IMR-90 (cell line): ENCODE data around the gene SPNS2. TPM values are rescaled to one million over a fixed set of nuclear protein-coding genes. Genes with fewer than 3 reads are reported as not detected.

Source experiments
- ATAC-seq: fragments of 200-7000 bp; cut with Tn5 transposase; 2 replicates; pipeline ENCODE4 v1.9.1; 2020; ENCODE audit warnings: low read depth, mild to moderate bottlenecking, moderate library complexity
- BruUV-seq: library from RNA; stranded (reverse); fragments of 400-500 nt; replicated peaks from 2 replicates; lab custom pipeline; 2021; lab: Mats Ljungman, UMichigan
- CTCF ChIA-PET: fragments of 300-600 bp; formaldehyde crosslinking; extraction: SDS; loops from one replicate; lab custom pipeline; 2021; ENCODE audit warnings: antibody characterized with exemption; lab: Yijun Ruan, JAX
- POLR2A ChIA-PET: fragments of 300-600 bp; sonication (Branson Sonifier 250); formaldehyde crosslinking; loops from one replicate; lab custom pipeline; 2022; ENCODE audit warnings: antibody characterized with exemption; ENCODE audit not compliant: unreplicated experiment; lab: Charles Lee
- DNase-seq: peaks from one replicate; pipeline ENCODE4 v3.0.0; 2013
- H2AFZ ChIP-seq: replicated peaks from 2 replicates; pipeline ENCODE3; 2013; ENCODE audit warnings: low read length, mild to moderate bottlenecking; ENCODE audit not compliant: poor library complexity
- H2AK5ac ChIP-seq: 2 replicates; pipeline ENCODE4 v1.6.1; 2013; ENCODE audit warnings: low read depth, low read length, inconsistent platforms
- H2AK9ac ChIP-seq: replicated peaks from 2 replicates; pipeline ENCODE3; 2013; ENCODE audit warnings: mild to moderate bottlenecking, low read depth, low read length, moderate library complexity; ENCODE audit not compliant: poor library complexity
- H2BK120ac ChIP-seq: 2 replicates; pipeline ENCODE4 v1.6.1; 2013; ENCODE audit warnings: low read depth, low read length, inconsistent platforms
- H2BK15ac ChIP-seq: 3 replicates; pipeline ENCODE4 v1.6.1; 2013; ENCODE audit warnings: low read depth, low read length, inconsistent platforms
- H2BK20ac ChIP-seq: 2 replicates; pipeline ENCODE4 v1.6.1; 2013; ENCODE audit warnings: low read depth, mild to moderate bottlenecking, inconsistent platforms, low read length, moderate library complexity
- H2BK5ac ChIP-seq: 2 replicates; pipeline ENCODE4 v1.6.1; 2013; ENCODE audit warnings: mild to moderate bottlenecking, low read depth, low read length, inconsistent platforms; ENCODE audit not compliant: poor library complexity, severe bottlenecking
- H3K14ac ChIP-seq: replicated peaks from 2 replicates; pipeline ENCODE4 v1.6.1; 2013; ENCODE audit warnings: low read depth, low read length, inconsistent platforms
- H3K18ac ChIP-seq: 2 replicates; pipeline ENCODE4 v1.6.1; 2013; ENCODE audit warnings: low read depth, low read length, control low read depth
- H3K23ac ChIP-seq: 2 replicates; pipeline ENCODE4 v1.6.1; 2013; ENCODE audit warnings: low read depth, low read length, inconsistent platforms
- H3K27ac ChIP-seq: 2 replicates; pipeline ENCODE4 v1.5.1; 2013; ENCODE audit warnings: mild to moderate bottlenecking, control low read depth, low read length; ENCODE audit not compliant: insufficient read depth
- H3K27me3 ChIP-seq: 2 replicates; pipeline ENCODE4 v1.6.1; 2013; ENCODE audit warnings: low read length; ENCODE audit not compliant: control insufficient read depth, insufficient read depth
- H3K36me3 ChIP-seq: 2 replicates; pipeline ENCODE4 v1.6.1; 2013; ENCODE audit warnings: low read length, mixed read lengths; ENCODE audit not compliant: control insufficient read depth, insufficient read depth
- H3K4ac ChIP-seq: 2 replicates; pipeline ENCODE4 v1.6.1; 2013; ENCODE audit warnings: low read depth, low read length, inconsistent platforms
- H3K4me1 ChIP-seq: 2 replicates; pipeline ENCODE4 v1.6.1; 2013; ENCODE audit warnings: low read length, mixed read lengths; ENCODE audit not compliant: control insufficient read depth, insufficient read depth
- H3K4me2 ChIP-seq: 2 replicates; pipeline ENCODE4 v1.6.1; 2013; ENCODE audit warnings: low read depth, mild to moderate bottlenecking, control low read depth, low read length, moderate library complexity
- H3K4me3 ChIP-seq: 2 replicates; pipeline ENCODE4 v1.5.1; 2013; ENCODE audit warnings: low read depth, mild to moderate bottlenecking, control low read depth, low read length, moderate library complexity; ENCODE audit not compliant: insufficient read depth
- H3K56ac ChIP-seq: 2 replicates; pipeline ENCODE4 v1.6.1; 2013; ENCODE audit warnings: low read length, inconsistent platforms; ENCODE audit not compliant: insufficient read depth; ENCODE audit errors: extremely low read depth
- H3K79me1 ChIP-seq, 2 experiments: 2 replicates each; pipeline ENCODE4 v1.6.1; 2013; ENCODE audit warnings: low read length in 2 of 2, inconsistent platforms in 1 of 2, low read depth in 1 of 2
- H3K9ac ChIP-seq: 2 replicates; pipeline ENCODE4 v1.6.1; 2013; ENCODE audit warnings: low read depth, low read length, control low read depth
- H3K9me1 ChIP-seq: 2 replicates; pipeline ENCODE4 v1.6.1; 2013; ENCODE audit warnings: low read length, inconsistent platforms; ENCODE audit not compliant: insufficient read depth
- H3K9me3 ChIP-seq: 2 replicates; pipeline ENCODE4 v1.6.1; 2013; ENCODE audit warnings: low read length; ENCODE audit not compliant: control insufficient read depth, insufficient read depth
- H4K20me1 ChIP-seq: 2 replicates; pipeline ENCODE4 v1.6.1; 2013; ENCODE audit warnings: low read length, inconsistent platforms; ENCODE audit not compliant: insufficient read depth
- H4K5ac ChIP-seq: 2 replicates; pipeline ENCODE4 v1.6.1; 2013; ENCODE audit warnings: mild to moderate bottlenecking, low read depth, low read length, control low read depth
- H4K8ac ChIP-seq, 2 experiments: 2 replicates each; pipeline ENCODE4 v1.6.1; 2013; ENCODE audit warnings: low read depth in 2 of 2, low read length in 2 of 2, control low read depth in 1 of 2, inconsistent platforms in 1 of 2
- H4K91ac ChIP-seq: 2 replicates; pipeline ENCODE4 v1.6.1; 2013; ENCODE audit warnings: low read depth, low read length, inconsistent platforms; ENCODE audit not compliant: insufficient read depth
- BHLHE40 ChIP-seq: fragments of 150-350 bp; IDR thresholded peaks from 2 replicates; pipeline ENCODE4 v1.6.1; 2016; ENCODE audit warnings: mild to moderate bottlenecking, low read depth, low read length
- CEBPB ChIP-seq: IDR thresholded peaks from 2 replicates; pipeline ENCODE4 v1.6.1; 2012; ENCODE audit warnings: low read depth, low read length, improper control_type of control experiment
- MAFK ChIP-seq: IDR thresholded peaks from 2 replicates; pipeline ENCODE4 v1.6.1; 2012; ENCODE audit warnings: low read depth, low read length, improper control_type of control experiment
- MAZ ChIP-seq: IDR thresholded peaks from 2 replicates; pipeline ENCODE4 v1.6.1; 2012; ENCODE audit warnings: low read depth, mild to moderate bottlenecking, low read length, improper control_type of control experiment, moderate library complexity, borderline replicate concordance
- MXI1 ChIP-seq: IDR thresholded peaks from 2 replicates; pipeline ENCODE4 v1.6.1; 2012; ENCODE audit warnings: low read depth, mild to moderate bottlenecking, low read length, moderate library complexity, borderline replicate concordance
- NFE2L2 ChIP-seq: fragments of 150-350 bp; IDR thresholded peaks from 2 replicates; pipeline ENCODE4 v1.6.1; 2016; ENCODE audit warnings: low read depth, mild to moderate bottlenecking, low read length
- POLR2A ChIP-seq: IDR thresholded peaks from 2 replicates; pipeline ENCODE4 v1.6.1; 2012; ENCODE audit warnings: mild to moderate bottlenecking, low read depth, low read length
- RCOR1 ChIP-seq: IDR thresholded peaks from 2 replicates; pipeline ENCODE4 v1.6.1; 2012; ENCODE audit warnings: mild to moderate bottlenecking, low read length, improper control_type of control experiment; ENCODE audit not compliant: insufficient replicate concordance
- USF2 ChIP-seq: fragments of 150-350 bp; IDR thresholded peaks from 2 replicates; pipeline ENCODE4 v1.6.1; 2017; ENCODE audit warnings: mild to moderate bottlenecking, antibody characterized with exemption, low read length, low read depth
- WGBS, 2 experiments: methylation state at CpG; one replicate each; pipeline versions ENCODE4 v1.1.5 to v1.1.7; 2013; ENCODE audit warnings: missing lambda C conversion rate in 2 of 2; ENCODE audit not compliant: insufficient read length in 1 of 2; ENCODE audit errors: extremely low coverage in 2 of 2; 5-methylcytosine and 5-hydroxymethylcytosine counted together
- dilution Hi-C: fragments of 300-500 bp; cut with HindIII; formaldehyde crosslinking; loops from one replicate; pipeline ENCODE4 v1.14.3; 2018; ENCODE audit warnings: low sequenced_read_pairs; ENCODE audit not compliant: unreplicated experiment
- in situ Hi-C: fragments of 300-500 bp; cut with MboI; formaldehyde crosslinking; loops from 3 replicates; pipeline ENCODE4 v1.14.3; 2019; ENCODE audit warnings: low sequenced_read_pairs, inconsistent platforms, mixed read lengths
- intact Hi-C: fragments of 100-400 bp; cut with micrococcal nuclease; formaldehyde crosslinking; loops from 2 replicates; pipeline ENCODE4 v1.10.0; 2022
- polyA plus RNA-seq, 3 experiments: library from polyadenylated mRNA; depleted of rRNA; stranded (reverse); fragments of >200 nt; gene quantifications; 2 replicates each; pipeline ENCODE4 v1.2.3, GENCODE V29; 2012; ENCODE audit warnings: low replicate concordance in 1 of 3
- total RNA-seq: library from RNA; depleted of rRNA; stranded (reverse); fragments of >200 nt; gene quantifications from 2 replicates; pipeline ENCODE4 v1.2.3, GENCODE V29; 2012
- TF ChIP-seq, protein P1 (sequence below): fragments of 150-350 bp; IDR thresholded peaks from 2 replicates; pipeline ENCODE4 v1.6.1; 2016; ENCODE audit warnings: low read depth, mild to moderate bottlenecking, low read length, moderate library complexity, borderline replicate concordance

SPNS2 gene
- total and polyA plus RNA-seq, 2 of the 4 experiments (the other 2 are of a cell fraction) = under 0.01 TPM; not detected in 1

DNA sequence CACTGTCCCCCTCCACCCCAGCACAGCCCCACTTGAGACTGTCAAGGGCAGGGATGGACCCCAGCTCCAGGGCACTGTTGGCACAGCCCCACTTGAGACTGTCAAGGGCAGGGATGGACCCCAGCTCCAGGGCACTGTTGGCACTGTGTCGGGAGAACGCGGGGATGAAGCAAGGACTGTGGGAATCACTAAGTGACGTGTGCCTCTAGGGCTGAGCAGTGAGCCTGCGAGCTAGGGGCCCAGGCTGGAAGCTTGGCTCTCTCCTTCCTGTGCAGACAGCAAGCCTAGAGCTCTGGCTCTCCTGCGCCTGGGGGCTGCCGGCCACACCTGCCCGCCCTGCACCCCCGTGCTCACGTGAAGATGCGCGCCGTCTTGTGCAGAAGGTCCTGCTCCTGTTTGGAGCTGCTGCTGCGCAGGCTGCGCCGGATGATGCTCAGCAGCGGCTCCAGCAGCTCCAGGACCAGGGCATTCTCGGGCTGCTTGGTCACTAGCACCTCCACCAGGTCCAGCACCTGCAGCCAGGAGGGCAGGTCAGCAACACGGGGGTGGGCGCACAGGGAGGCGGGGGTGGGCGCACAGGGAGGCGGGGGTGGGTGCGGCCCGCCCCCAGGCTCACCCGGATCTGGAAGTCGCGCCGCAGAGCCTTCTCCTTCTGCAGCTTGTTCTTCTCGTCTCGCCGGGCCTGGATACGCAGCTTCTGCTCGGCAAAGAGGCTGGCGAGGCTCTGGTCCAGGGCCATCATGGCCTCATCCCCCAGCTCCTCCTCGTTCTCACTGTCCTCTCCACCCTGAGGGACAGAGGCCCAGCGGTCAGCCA lies 45.7 kb downstream of the SPNS2 start (continued):
- no peak for TF ChIP-seq CEBPB

GRCh38 chr17:4544951-4545216 lies 46.2 kb downstream of the SPNS2 start:
- Histone ChIP-seq H3K4me3 (no peak overlapping the region), H3K4me2 (no peak overlapping the region), H3K27me3 (no peaks in the 10 kb centered on the region), H4K8ac (no peak overlapping the region), H4K20me1 (peaks cover 9% of the 10 kb centered on the region), H2BK120ac (no peak overlapping the region), H3K4ac (no peak overlapping the region), H3K18ac (no peak overlapping the region), H3K9ac (no peak overlapping the region), H4K91ac (no peak overlapping the region), H3K23ac (no peak overlapping the region), H2BK20ac (no peak overlapping the region), H3K9me1 (0 out of 2 replicates have a peak, but pooled peaks cover 3% of the 10 kb centered on the region), H3K4me1 (peaks cover 2% of the 10 kb centered on the region; the same call in 1 of the 2 replicates), H3K27ac (no peak overlapping the region), H2BK5ac (no peak overlapping the region), H2AK9ac (no peak overlapping the region), H2AK5ac (no peak overlapping the region), H2AFZ (no peak overlapping the region), H3K14ac (no peak overlapping the region), H3K79me1 (no peaks in the 10 kb centered on the region; a peak in 2 of 4 replicates), H2BK15ac (no peak overlapping the region), H3K36me3 (peaks cover 74% of the 10 kb centered on the region), H3K56ac (no peak overlapping the region), H4K5ac (no peak overlapping the region), H3K9me3 (no peaks in the 10 kb centered on the region)
- dilution Hi-C loops = no loop called here
- in situ Hi-C loops = no loop called here
- ChIA-PET CTCF (no interaction called here), POLR2A (no interaction called here)
- ATAC-seq = no peak
- 93% methylated on average over 3 of the region's 18 CpGs; no CpG with 5 or more reads in 1 of the 2 experiments for WGBS, 2 experiments
- TF ChIP-seq, protein P1, sequence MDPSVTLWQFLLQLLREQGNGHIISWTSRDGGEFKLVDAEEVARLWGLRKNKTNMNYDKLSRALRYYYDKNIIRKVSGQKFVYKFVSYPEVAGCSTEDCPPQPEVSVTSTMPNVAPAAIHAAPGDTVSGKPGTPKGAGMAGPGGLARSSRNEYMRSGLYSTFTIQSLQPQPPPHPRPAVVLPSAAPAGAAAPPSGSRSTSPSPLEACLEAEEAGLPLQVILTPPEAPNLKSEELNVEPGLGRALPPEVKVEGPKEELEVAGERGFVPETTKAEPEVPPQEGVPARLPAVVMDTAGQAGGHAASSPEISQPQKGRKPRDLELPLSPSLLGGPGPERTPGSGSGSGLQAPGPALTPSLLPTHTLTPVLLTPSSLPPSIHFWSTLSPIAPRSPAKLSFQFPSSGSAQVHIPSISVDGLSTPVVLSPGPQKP = no peak
- no peak for TF ChIP-seq MAZ
- TF ChIP-seq RCOR1 = no peak
- no peak for TF ChIP-seq MXI1
- TF ChIP-seq MAFK = no peak
- TF ChIP-seq USF2 = no peak
- TF ChIP-seq BHLHE40 = no peak
- no peak for TF ChIP-seq NFE2L2
- TF ChIP-seq POLR2A = no peak
- DNase-seq = no peak
- TSS peak; percentile 44 for BruUV-seq
- intact Hi-C loops = no loop called here
